ENCODE results near the gene RB1.

RB1 gene

GRCh38 chr13:48303359-48304142 lies at the start of gene RB1:
RB1 (plus strand) TSS chr13:48303751; CDS start chr13:48303913, 162 bp downstream.
- no peaks in the 10 kb centered on the region for H3K9me3 Mint-ChIP-seq

GRCh38 chr13:48253849-48254248 lies 49.7 kb upstream of the RB1 start:
- H3K36me3 Mint-ChIP-seq = peaks cover 61% of the 10 kb centered on the region
- no peak for DNase-seq
- H3K4me1 Mint-ChIP-seq = peaks cover 10% of the 10 kb centered on the region
- H3K4me3 Mint-ChIP-seq = no peak overlapping the region
- H3K9me3 Mint-ChIP-seq = no peaks in the 10 kb centered on the region
- no peak overlapping the region for H3K27ac Mint-ChIP-seq
- no peaks in the 10 kb centered on the region for H3K27me3 Mint-ChIP-seq
- CTCF ChIA-PET = no interaction called here

More at GRCh38 chr13:48303359-48304142, at the start of gene RB1:
- DNase-seq = peak; percentile 94
- CTCF ChIA-PET = interaction anchor here (1.8 to 2.3 kb wide), 2 partner anchors 177 to 209 kb away, joined by 5 to 8 read pairs; partner anchors contain the start of gene MED4
- H3K4me3 Mint-ChIP-seq = peak within 1 kb of the TSS; percentile 86
- no peaks in the 10 kb centered on the region for H3K27me3 Mint-ChIP-seq
- peaks cover 38% of the 10 kb centered on the region for H3K4me1 Mint-ChIP-seq
- peaks cover 23% of the 10 kb centered on the region for H3K36me3 Mint-ChIP-seq
- peak within 1 kb of the TSS; percentile 99 for H3K27ac Mint-ChIP-seq

- peaks cover 66% of the 10 kb centered on the region for H3K36me3 Mint-ChIP-seq
- H3K9me3 Mint-ChIP-seq = no peaks in the 10 kb centered on the region
- peaks cover 7% of the 10 kb centered on the region for H3K4me1 Mint-ChIP-seq
Measured at GRCh38 chr13:48255090-48255489, 48.5 kb upstream of the RB1 start.

GRCh38 chr13:48255954-48256353 lies 47.6 kb upstream of the RB1 start:
- Mint-ChIP-seq H3K27ac (no peak overlapping the region), H3K4me1 (peaks cover 7% of the 10 kb centered on the region)
- DNase-seq = no peak

More at GRCh38 chr13:48255090-48255489, 48.5 kb upstream of the RB1 start:
- Mint-ChIP-seq H3K4me3 (no peak overlapping the region), H3K27ac (no peak overlapping the region), H3K27me3 (no peaks in the 10 kb centered on the region)
- CTCF ChIA-PET = no interaction called here
- no peak for DNase-seq

GRCh38 chr13:48258002-48258401 lies 45.5 kb upstream of the RB1 start:
- Mint-ChIP-seq H3K36me3 (peaks cover 72% of the 10 kb centered on the region), H3K4me1 (peaks cover 7% of the 10 kb centered on the region), H3K4me3 (no peak overlapping the region), H3K27me3 (no peaks in the 10 kb centered on the region), H3K27ac (no peak overlapping the region), H3K9me3 (no peaks in the 10 kb centered on the region)
- DNase-seq = no peak
- CTCF ChIA-PET = no interaction called here

More at GRCh38 chr13:48255954-48256353, 47.6 kb upstream of the RB1 start:
- Mint-ChIP-seq H3K27me3 (no peaks in the 10 kb centered on the region), H3K9me3 (no peaks in the 10 kb centered on the region), H3K4me3 (no peak overlapping the region), H3K36me3 (peaks cover 69% of the 10 kb centered on the region)
- CTCF ChIA-PET = no interaction called here

GRCh38 chr13:48258430-48258829 lies 45.1 kb upstream of the RB1 start:
- no peaks in the 10 kb centered on the region for H3K9me3 Mint-ChIP-seq
- peaks cover 9% of the 10 kb centered on the region for H3K4me1 Mint-ChIP-seq
- no peak overlapping the region for H3K4me3 Mint-ChIP-seq
- no peaks in the 10 kb centered on the region for H3K27me3 Mint-ChIP-seq
- H3K27ac Mint-ChIP-seq = no peak overlapping the region
- no peak for DNase-seq
- H3K36me3 Mint-ChIP-seq = peaks cover 76% of the 10 kb centered on the region
- CTCF ChIA-PET = no interaction called here

- no peak for DNase-seq
- CTCF ChIA-PET = no interaction called here
- Mint-ChIP-seq H3K27ac (no peak overlapping the region), H3K27me3 (no peaks in the 10 kb centered on the region), H3K4me3 (no peak overlapping the region), H3K36me3 (peaks cover 78% of the 10 kb centered on the region), H3K4me1 (peaks cover 28% of the 10 kb centered on the region), H3K9me3 (no peaks in the 10 kb centered on the region)
Measured at GRCh38 chr13:48260970-48261369, 42.6 kb upstream of the RB1 start.

- Mint-ChIP-seq H3K4me1 (peaks cover 33% of the 10 kb centered on the region), H3K9me3 (no peaks in the 10 kb centered on the region), H3K36me3 (peaks cover 77% of the 10 kb centered on the region), H3K27me3 (no peaks in the 10 kb centered on the region), H3K27ac (no peak overlapping the region), H3K4me3 (no peak overlapping the region)
- no peak for DNase-seq
- CTCF ChIA-PET = no interaction called here
Measured at GRCh38 chr13:48263196-48263595, 40.4 kb upstream of the RB1 start.

GRCh38 chr13:48264058-48264457 lies 39.5 kb upstream of the RB1 start:
- Mint-ChIP-seq H3K27me3 (no peaks in the 10 kb centered on the region), H3K4me1 (peaks cover 33% of the 10 kb centered on the region)
- no peak for DNase-seq

GRCh38 chr13:48265217-48265815 lies 38.2 kb upstream of the RB1 start:
- Mint-ChIP-seq H3K36me3 (peaks cover 76% of the 10 kb centered on the region), H3K27me3 (no peaks in the 10 kb centered on the region), H3K9me3 (no peaks in the 10 kb centered on the region), H3K27ac (peak overlapping the region; percentile 72), H3K4me1 (peaks cover 33% of the 10 kb centered on the region), H3K4me3 (peak overlapping the region; percentile 1)
- DNase-seq = peak; percentile 47
- CTCF ChIA-PET = interaction anchor here (1.1 to 1.2 kb wide), 2 partner anchors 170 to 540 kb away, joined by 3 read pairs; partner anchors contain the start of gene MED4

More at GRCh38 chr13:48264058-48264457, 39.5 kb upstream of the RB1 start:
- H3K9me3 Mint-ChIP-seq = no peaks in the 10 kb centered on the region
- CTCF ChIA-PET = no interaction called here
- H3K36me3 Mint-ChIP-seq = peaks cover 75% of the 10 kb centered on the region
- H3K27ac Mint-ChIP-seq = no peak overlapping the region
- no peak overlapping the region for H3K4me3 Mint-ChIP-seq

- Mint-ChIP-seq H3K9me3 (no peaks in the 10 kb centered on the region), H3K27me3 (no peaks in the 10 kb centered on the region), H3K4me1 (peaks cover 33% of the 10 kb centered on the region), H3K4me3 (no peak overlapping the region), H3K27ac (peak overlapping the region; percentile 44), H3K36me3 (peaks cover 71% of the 10 kb centered on the region)
- no peak for DNase-seq
- CTCF ChIA-PET = interaction anchor here (1.2 kb wide), 1 partner anchor 539 kb away, joined by 3 read pairs; no protein-coding TSS in a partner anchor
Measured at GRCh38 chr13:48266150-48266549, 37.4 kb upstream of the RB1 start.

- DNase-seq = no peak
- Mint-ChIP-seq H3K4me1 (peaks cover 33% of the 10 kb centered on the region), H3K27ac (no peak overlapping the region), H3K27me3 (no peaks in the 10 kb centered on the region), H3K9me3 (no peaks in the 10 kb centered on the region), H3K36me3 (peaks cover 73% of the 10 kb centered on the region), H3K4me3 (no peak overlapping the region)
- CTCF ChIA-PET = no interaction called here
Measured at GRCh38 chr13:48266701-48267639, 36.6 kb upstream of the RB1 start.

GRCh38 chr13:48268019-48268418 lies 35.5 kb upstream of the RB1 start:
- Mint-ChIP-seq H3K9me3 (no peaks in the 10 kb centered on the region), H3K4me3 (no peak overlapping the region), H3K4me1 (peaks cover 30% of the 10 kb centered on the region), H3K27me3 (no peaks in the 10 kb centered on the region), H3K36me3 (peaks cover 69% of the 10 kb centered on the region), H3K27ac (no peak overlapping the region)
- CTCF ChIA-PET = no interaction called here
- no peak for DNase-seq

- H3K27ac Mint-ChIP-seq = no peak overlapping the region
- no peaks in the 10 kb centered on the region for H3K27me3 Mint-ChIP-seq
- DNase-seq = no peak
- no peak overlapping the region for H3K4me3 Mint-ChIP-seq
- no peaks in the 10 kb centered on the region for H3K4me1 Mint-ChIP-seq
- H3K36me3 Mint-ChIP-seq = peaks cover 37% of the 10 kb centered on the region
- CTCF ChIA-PET = interaction anchor here (1.0 kb wide), 1 partner anchor 174 kb away, joined by 3 read pairs; no protein-coding TSS in a partner anchor
- no peaks in the 10 kb centered on the region for H3K9me3 Mint-ChIP-seq
Measured at GRCh38 chr13:48273346-48273745, 30.2 kb upstream of the RB1 start.

Measured in activated naive CD4-positive, alpha-beta T cell treated with anti-CD3 and anti-CD28 coated beads, Interleukin-2, amount 10 ng/mL, durations not matched to agents 7 days and 5 days (primary cell).